GM12874 (cell line): ENCODE results near the gene OR5D18.

Experiments used
- CTCF ChIP-seq: IDR thresholded peaks from 2 replicates; pipeline ENCODE4 v1.5.1; 2011; ENCODE audit warnings: low read depth, mild to moderate bottlenecking, control low read depth, low read length, moderate library complexity; ENCODE audit not compliant: insufficient read depth

Gene OR5D18

GRCh38 chr11:55819330-55819729 lies at the start of gene OR5D18:
Gene OR5D18, plus strand, starts transcription at chr11:55819630. Its CDS starts 0 bp downstream, at chr11:55819630.
- TF ChIP-seq CTCF, result no peak

DNA sequence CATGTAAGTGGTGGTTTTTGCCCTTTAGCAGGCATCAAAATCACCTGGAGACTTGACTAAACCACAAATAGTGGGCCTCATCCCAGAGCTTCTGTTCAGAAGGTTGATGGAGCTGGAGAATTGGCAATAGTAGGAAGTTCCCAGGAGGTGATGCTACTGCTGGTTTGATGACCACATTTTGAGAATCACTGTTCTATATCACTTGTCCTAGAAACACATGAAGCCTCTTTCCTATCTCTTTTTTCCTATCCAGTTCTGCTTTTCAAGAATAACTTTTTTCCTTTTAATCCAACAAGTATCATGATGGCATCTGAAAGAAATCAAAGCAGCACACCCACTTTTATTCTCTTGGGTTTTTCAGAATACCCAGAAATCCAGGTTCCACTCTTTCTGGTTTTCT lies 46.3 kb upstream of the OR5D18 start, which contains the start of gene OR5D13:
TSS of gene OR5D13 (plus strand) at position 301 of the 400 bp plus-strand sequence. CDS start at position 301, 0 bp downstream.
- TF ChIP-seq CTCF, result no peak

DNA sequence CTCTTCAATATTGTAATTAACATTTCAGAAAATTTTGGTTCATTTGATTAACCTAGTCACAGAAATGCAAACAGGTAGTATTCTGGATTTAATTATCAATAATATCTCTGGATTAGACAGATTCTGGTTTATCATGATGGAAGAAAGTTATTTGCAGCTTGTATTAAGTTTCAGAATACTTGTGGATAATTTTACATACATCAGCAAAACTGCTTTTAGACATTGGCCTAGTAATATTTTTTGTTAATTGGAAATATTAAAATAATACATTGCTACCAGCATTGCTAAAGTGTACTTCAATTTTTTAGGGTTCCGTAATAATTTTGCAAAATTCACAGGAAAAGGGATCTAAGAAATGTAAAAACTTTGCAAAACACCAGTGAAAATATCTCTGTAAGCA lies 27.8 kb upstream of the OR5D18 start:
- TF ChIP-seq CTCF, result no peak

DNA sequence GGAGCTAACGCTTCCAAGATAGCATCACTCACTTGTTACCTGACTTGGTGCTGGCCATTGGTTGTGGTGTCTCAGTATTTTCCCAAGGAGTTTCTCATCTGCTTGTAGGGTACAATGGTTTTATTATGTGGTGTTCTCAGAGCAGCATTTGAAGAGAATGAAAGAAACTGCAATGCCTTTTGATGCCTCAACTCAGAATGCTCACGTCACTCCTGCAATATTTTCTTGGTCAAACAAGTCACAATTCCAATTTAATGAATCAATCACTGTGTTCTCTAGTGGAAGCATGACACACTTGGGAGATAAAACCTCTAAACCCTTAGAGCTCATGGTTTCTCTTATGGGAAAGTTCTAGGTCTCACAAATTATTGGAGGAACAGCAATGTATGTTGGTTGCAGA lies 26.1 kb upstream of the OR5D18 start:
- no peak for TF ChIP-seq CTCF

GRCh38 chr11:55795256-55795655 lies 24.2 kb upstream of the OR5D18 start, which contains the start of gene OR5D14:
Gene OR5D14, plus strand, starts transcription at chr11:55795556. Its CDS starts 0 bp downstream, at chr11:55795556.
- no peak for TF ChIP-seq CTCF

GRCh38 chr11:55806248-55806647 lies 13.2 kb upstream of the OR5D18 start:
- no peak for TF ChIP-seq CTCF

DNA sequence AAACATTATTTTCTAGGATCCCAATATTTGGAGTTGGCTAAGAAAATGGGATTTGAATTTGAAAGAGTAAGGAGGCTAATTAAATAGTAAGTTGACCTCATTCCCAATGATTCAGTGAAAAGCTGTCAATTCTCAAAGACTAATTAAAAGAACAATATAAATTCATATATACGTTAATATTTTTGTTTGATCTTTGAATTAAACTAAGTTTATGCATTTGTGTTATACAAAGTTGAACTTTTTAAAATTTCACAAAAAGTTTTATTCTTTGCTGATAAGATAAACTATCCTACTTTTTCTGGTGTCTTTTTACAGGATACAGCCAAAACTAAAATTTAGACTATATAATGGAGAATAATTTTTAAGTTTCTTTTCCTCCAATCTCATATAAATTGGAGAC lies 8.4 kb upstream of the OR5D18 start, which contains the start of gene OR5L1:
TSS of gene OR5L1 (plus strand) at position 301 of the 400 bp plus-strand sequence. CDS start 100 bp downstream, outside the sequence.
- TF ChIP-seq CTCF, result no peak
